Renal cortex interstitium (tissue), 15 donors: ENCODE measurements around the gene SARS1. TPM values are rescaled to one million over a fixed set of nuclear protein-coding genes. Genes with fewer than 3 reads are reported as not detected.
"Not testable (repeated sequence)": the region's sequence is repeated elsewhere in the genome, so short reads cannot be mapped to it uniquely, and the experiment has no call there.

Source experiments
- DNase-seq, 11 donors: peaks; one replicate each; pipeline ENCODE4 v3.0.0-alpha.2; 2013; ENCODE audit warnings: low read depth in 9 of 11, low spot score in 4 of 11; ENCODE audit errors: extremely low read depth in 1 of 11
- long read RNA-seq, 16 experiments: transcript quantifications; one replicate each; lab custom pipeline, GENCODE V29; 2026
- polyA plus RNA-seq, 3 donors: library from polyadenylated mRNA; unstranded; fragments of 120-200 nt; gene quantifications; one replicate each; pipeline ENCODE4 v1.2.1, GENCODE V29; 2013; ENCODE audit not compliant: insufficient read length in 3 of 3

The SARS1 gene
- polyA plus RNA-seq, result 100 to 1,000 TPM; 132 to 148 (median 139) TPM
- long read RNA-seq, donor 1, transcript SARS-201 (11 exons, 1,852 nt), result major isoform, 25 of 28 reads
- long read RNA-seq, donor 1, partial matches to known transcripts, result 0 of 28 reads
- long read RNA-seq, donor 1, other reads (novel, unspliced or antisense), result 0 of 28 reads
- long read RNA-seq, donor 2, transcript SARS-201 (11 exons, 1,852 nt), result major isoform, 32 of 49 reads
- long read RNA-seq, donor 2, partial matches to known transcripts, result 13 of 49 reads
- long read RNA-seq, donor 2, other reads (novel, unspliced or antisense), result 0 of 49 reads
- long read RNA-seq, donor 3, transcript SARS-201 (11 exons, 1,852 nt), result major isoform, 45 of 59 reads
- long read RNA-seq, donor 3, partial matches to known transcripts, result 8 of 59 reads
- long read RNA-seq, donor 3, other reads (novel, unspliced or antisense), result 0 of 59 reads
- long read RNA-seq, donor 4, transcript SARS-201 (11 exons, 1,852 nt), result major isoform, 28 of 32 reads
- long read RNA-seq, donor 4, partial matches to known transcripts, result 0 of 32 reads
- long read RNA-seq, donor 4, other reads (novel, unspliced or antisense), result 0 of 32 reads
- long read RNA-seq, donor 5, result 0 reads
- long read RNA-seq, donor 6, transcript SARS-201 (11 exons, 1,852 nt), result major isoform, 27 of 31 reads
- long read RNA-seq, donor 6, partial matches to known transcripts, result 0 of 31 reads
- long read RNA-seq, donor 6, other reads (novel, unspliced or antisense), result 0 of 31 reads
- long read RNA-seq, donor 7, transcript SARS-201 (11 exons, 1,852 nt), result major isoform, 33 of 49 reads
- long read RNA-seq, donor 7, partial matches to known transcripts, result 14 of 49 reads
- long read RNA-seq, donor 7, other reads (novel, unspliced or antisense), result 0 of 49 reads
- long read RNA-seq, donor 8, transcript SARS-206 (2 exons, 804 nt), result minor isoform, 5 of 92 reads
- long read RNA-seq, donor 8, transcript SARS-201 (11 exons, 1,852 nt), result major isoform, 62 of 92 reads
- long read RNA-seq, donor 8, partial matches to known transcripts, result 21 of 92 reads
- long read RNA-seq, donor 8, other reads (novel, unspliced or antisense), result 0 of 92 reads
- long read RNA-seq, donor 9, transcript SARS-203 (2 exons, 1,582 nt), result minor isoform, 5 of 50 reads
- long read RNA-seq, donor 9, transcript SARS-201 (11 exons, 1,852 nt), result major isoform, 25 of 50 reads
- long read RNA-seq, donor 9, partial matches to known transcripts, result 16 of 50 reads
- long read RNA-seq, donor 9, other reads (novel, unspliced or antisense), result 0 of 50 reads
- long read RNA-seq, donor 10, transcript SARS-201 (11 exons, 1,852 nt), result major isoform, 39 of 47 reads
- long read RNA-seq, donor 10, partial matches to known transcripts, result 6 of 47 reads
- long read RNA-seq, donor 10, other reads (novel, unspliced or antisense), result 0 of 47 reads
- long read RNA-seq, donor 11, transcript SARS-201 (11 exons, 1,852 nt), result major isoform, 37 of 41 reads
- long read RNA-seq, donor 11, partial matches to known transcripts, result 0 of 41 reads
- long read RNA-seq, donor 11, other reads (novel, unspliced or antisense), result 0 of 41 reads
- long read RNA-seq, donor 12, transcript SARS-201 (11 exons, 1,852 nt), result major isoform, 16 of 17 reads
- long read RNA-seq, donor 12, partial matches to known transcripts, result 0 of 17 reads
- long read RNA-seq, donor 12, other reads (novel, unspliced or antisense), result 0 of 17 reads
- long read RNA-seq, donor 13, transcript SARS-201 (11 exons, 1,852 nt), result major isoform, 47 of 52 reads
- long read RNA-seq, donor 13, partial matches to known transcripts, result 0 of 52 reads
- long read RNA-seq, donor 13, other reads (novel, unspliced or antisense), result 0 of 52 reads
- long read RNA-seq, donor 14, transcript SARS-201 (11 exons, 1,852 nt), result major isoform, 34 of 34 reads
- long read RNA-seq, donor 14, partial matches to known transcripts, result 0 of 34 reads
- long read RNA-seq, donor 14, other reads (novel, unspliced or antisense), result 0 of 34 reads
- long read RNA-seq, donor 15, transcript SARS-201 (11 exons, 1,852 nt), result major isoform, 12 of 12 reads
- long read RNA-seq, donor 15, partial matches to known transcripts, result 0 of 12 reads
- long read RNA-seq, donor 15, other reads (novel, unspliced or antisense), result 0 of 12 reads
- long read RNA-seq, donor 16, transcript SARS-201 (11 exons, 1,852 nt), result major isoform, 84 of 109 reads
- long read RNA-seq, donor 16, transcript SARS-206 (2 exons, 804 nt), result minor isoform, 6 of 109 reads
- long read RNA-seq, donor 16, partial matches to known transcripts, result 17 of 109 reads
- long read RNA-seq, donor 16, other reads (novel, unspliced or antisense), result 0 of 109 reads

GRCh38 chr1:109213824-109214693 is at the start of gene SARS1:
SARS1 (plus strand) TSS chr1:109213918; CDS start chr1:109213993, 75 bp downstream.
- peak; percentile 74 to 90 (median 84) for DNase-seq

- DNase-seq, result no peak
Measured at GRCh38 chr1:109164538-109164937, 49.2 kb upstream of the SARS1 start.

GRCh38 chr1:109167001-109167506 is 46.7 kb upstream of the SARS1 start:
- no peak for DNase-seq

- DNase-seq, result no peak
Measured at GRCh38 chr1:109170035-109170764, 43.5 kb upstream of the SARS1 start.

GRCh38 chr1:109171646-109172045 is 42.1 kb upstream of the SARS1 start:
- no peak for DNase-seq

- not testable (repeated sequence) for DNase-seq
Measured at GRCh38 chr1:109176349-109176748, 37.4 kb upstream of the SARS1 start.

GRCh38 chr1:109180715-109181084 is 33.0 kb upstream of the SARS1 start:
- not testable (repeated sequence) for DNase-seq

GRCh38 chr1:109181085-109181806 is 32.5 kb upstream of the SARS1 start:
- peak in 3 of 11 donors; percentile 31 to 55 (median 36) for DNase-seq

GRCh38 chr1:109181807-109182163 is 31.9 kb upstream of the SARS1 start:
- DNase-seq, result no peak

GRCh38 chr1:109183058-109183738 is 30.5 kb upstream of the SARS1 start:
- DNase-seq, result no peak

GRCh38 chr1:109184687-109185086 is 29.0 kb upstream of the SARS1 start:
- DNase-seq, result no peak

GRCh38 chr1:109185357-109185756 is 28.4 kb upstream of the SARS1 start:
- no peak for DNase-seq

- DNase-seq, result no peak
Measured at GRCh38 chr1:109185990-109186732, 27.6 kb upstream of the SARS1 start.

- peak in 3 of 11 donors; percentile 27 to 38 (median 37) for DNase-seq
Measured at GRCh38 chr1:109186733-109187086, 27.0 kb upstream of the SARS1 start.
